DND-41 (cell line): Measurements from ENCODE around the gene MLLT6.

Experiments
- EZH2 ChIP-seq: IDR thresholded peaks from 3 replicates; pipeline ENCODE4 v1.6.1; 2012; ENCODE audit warnings: borderline replicate concordance, low read depth, mild to moderate bottlenecking, moderate library complexity, low read length, inconsistent platforms; ENCODE audit not compliant: severe bottlenecking
- TF ChIP-seq, protein P1 (sequence below): IDR thresholded peaks from 2 replicates; pipeline ENCODE4 v1.5.1; 2012; ENCODE audit warnings: borderline replicate concordance, low read length, moderate library complexity, mild to moderate bottlenecking; ENCODE audit not compliant: poor library complexity, severe bottlenecking; ENCODE audit errors: extremely low read depth

GRCh38 chr17:38719943-38720641 is 15.0 kb downstream of the MLLT6 start:
- TF ChIP-seq EZH2 = no peak
- TF ChIP-seq, protein P1, sequence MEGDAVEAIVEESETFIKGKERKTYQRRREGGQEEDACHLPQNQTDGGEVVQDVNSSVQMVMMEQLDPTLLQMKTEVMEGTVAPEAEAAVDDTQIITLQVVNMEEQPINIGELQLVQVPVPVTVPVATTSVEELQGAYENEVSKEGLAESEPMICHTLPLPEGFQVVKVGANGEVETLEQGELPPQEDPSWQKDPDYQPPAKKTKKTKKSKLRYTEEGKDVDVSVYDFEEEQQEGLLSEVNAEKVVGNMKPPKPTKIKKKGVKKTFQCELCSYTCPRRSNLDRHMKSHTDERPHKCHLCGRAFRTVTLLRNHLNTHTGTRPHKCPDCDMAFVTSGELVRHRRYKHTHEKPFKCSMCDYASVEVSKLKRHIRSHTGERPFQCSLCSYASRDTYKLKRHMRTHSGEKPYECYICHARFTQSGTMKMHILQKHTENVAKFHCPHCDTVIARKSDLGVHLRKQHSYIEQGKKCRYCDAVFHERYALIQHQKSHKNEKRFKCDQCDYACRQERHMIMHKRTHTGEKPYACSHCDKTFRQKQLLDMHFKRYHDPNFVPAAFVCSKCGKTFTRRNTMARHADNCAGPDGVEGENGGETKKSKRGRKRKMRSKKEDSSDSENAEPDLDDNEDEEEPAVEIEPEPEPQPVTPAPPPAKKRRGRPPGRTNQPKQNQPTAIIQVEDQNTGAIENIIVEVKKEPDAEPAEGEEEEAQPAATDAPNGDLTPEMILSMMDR = no peak
